ENCODE results near the gene LYPD3. TPM values are rescaled to one million over a fixed set of nuclear protein-coding genes. Genes with fewer than 3 reads are reported as not detected.

The LYPD3 gene
- total RNA-seq, 1 donor from 2014 or later = not detected

DNA sequence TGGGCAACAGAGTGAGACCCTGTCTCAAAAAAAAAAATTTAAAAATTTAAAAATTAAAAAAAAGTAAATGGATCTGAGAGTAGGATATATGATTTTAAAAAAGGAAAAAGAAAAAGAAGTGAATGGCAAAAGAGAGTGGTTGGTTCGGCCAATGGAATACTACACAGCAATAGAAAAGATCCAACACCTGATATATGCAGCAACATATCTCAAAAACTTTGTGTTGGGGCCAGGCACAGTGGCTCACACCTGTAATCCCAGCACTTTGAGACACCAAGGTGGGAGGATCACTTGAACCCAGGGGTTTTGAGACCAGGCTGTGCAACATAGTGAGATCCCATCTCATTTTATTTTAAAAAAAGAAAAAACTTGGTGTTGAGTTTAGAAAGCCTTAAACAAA is 1.4 kb upstream of the LYPD3 start:
- peaks cover 17% of the 10 kb centered on the region for H3K4me1 Mint-ChIP-seq
- no peak for ATAC-seq (ENCODE audit: low read depth)
- H3K27me3 Mint-ChIP-seq = peaks cover 7% of the 10 kb centered on the region
- intact Hi-C loops (cut with micrococcal nuclease) = no loop called here
- no peaks in the 10 kb centered on the region for H3K9me3 Mint-ChIP-seq
- CTCF ChIA-PET = interaction anchor here (1.0 kb wide), 1 partner anchor 20 kb away, joined by 3 read pairs; no protein-coding TSS in a partner anchor
- H3K4me3 Mint-ChIP-seq = no peak overlapping the region
- H3K27ac Mint-ChIP-seq = no peak overlapping the region
- TF ChIP-seq, protein P1, sequence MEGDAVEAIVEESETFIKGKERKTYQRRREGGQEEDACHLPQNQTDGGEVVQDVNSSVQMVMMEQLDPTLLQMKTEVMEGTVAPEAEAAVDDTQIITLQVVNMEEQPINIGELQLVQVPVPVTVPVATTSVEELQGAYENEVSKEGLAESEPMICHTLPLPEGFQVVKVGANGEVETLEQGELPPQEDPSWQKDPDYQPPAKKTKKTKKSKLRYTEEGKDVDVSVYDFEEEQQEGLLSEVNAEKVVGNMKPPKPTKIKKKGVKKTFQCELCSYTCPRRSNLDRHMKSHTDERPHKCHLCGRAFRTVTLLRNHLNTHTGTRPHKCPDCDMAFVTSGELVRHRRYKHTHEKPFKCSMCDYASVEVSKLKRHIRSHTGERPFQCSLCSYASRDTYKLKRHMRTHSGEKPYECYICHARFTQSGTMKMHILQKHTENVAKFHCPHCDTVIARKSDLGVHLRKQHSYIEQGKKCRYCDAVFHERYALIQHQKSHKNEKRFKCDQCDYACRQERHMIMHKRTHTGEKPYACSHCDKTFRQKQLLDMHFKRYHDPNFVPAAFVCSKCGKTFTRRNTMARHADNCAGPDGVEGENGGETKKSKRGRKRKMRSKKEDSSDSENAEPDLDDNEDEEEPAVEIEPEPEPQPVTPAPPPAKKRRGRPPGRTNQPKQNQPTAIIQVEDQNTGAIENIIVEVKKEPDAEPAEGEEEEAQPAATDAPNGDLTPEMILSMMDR (IDR thresholded peaks at IDR 0.05) = no peak
- no peaks in the 10 kb centered on the region for H3K36me3 Mint-ChIP-seq (ENCODE audit: low read depth)
- POLR2A ChIA-PET = no interaction called here
- DNase-seq = no peak

DNA sequence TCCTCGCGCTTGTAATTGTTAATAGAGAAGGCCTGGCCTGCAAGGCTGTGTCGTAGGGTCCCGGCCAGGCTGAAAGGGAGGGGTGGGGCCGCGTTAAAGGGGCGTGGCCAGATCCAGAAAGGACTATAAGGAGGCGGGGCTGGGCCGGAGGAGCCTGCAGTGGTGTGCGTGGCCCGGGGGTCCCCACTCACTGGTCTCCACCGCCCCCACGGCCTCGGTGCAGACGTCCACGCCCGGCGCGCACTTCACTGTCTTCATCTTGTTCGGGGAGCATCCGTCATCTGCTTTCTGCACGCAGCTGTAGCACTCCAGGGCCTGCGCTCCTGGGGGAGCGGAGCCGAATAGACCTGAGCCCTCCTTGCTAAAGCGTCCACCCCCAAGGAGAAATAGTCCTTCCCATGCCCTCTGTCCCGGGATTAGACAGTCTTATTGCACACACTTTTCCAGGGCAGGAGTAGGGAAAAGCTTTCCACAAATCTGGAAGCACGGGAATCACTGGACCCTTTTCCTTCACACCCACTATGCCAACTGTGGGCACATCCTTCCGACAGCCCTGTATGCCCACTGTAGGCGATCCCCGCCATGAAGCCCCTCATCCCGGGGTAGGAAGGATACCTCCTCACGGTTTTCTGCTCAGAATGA is 1.2 kb downstream of the LYPD3 start:
- peaks cover 10% of the 10 kb centered on the region for H3K27me3 Mint-ChIP-seq
- POLR2A ChIA-PET = interaction anchor here (0.5 to 2.8 kb wide), 11 partner anchors 10 to 314 kb away, joined by 3 to 49 read pairs (median 5); partner anchors contain the start of genes PHLDB3, ZNF575 and ZNF576
- H3K9me3 Mint-ChIP-seq = no peaks in the 10 kb centered on the region
- TF ChIP-seq, protein P1 (IDR thresholded peaks at IDR 0.05) = no peak
- H3K4me3 Mint-ChIP-seq = peak overlapping the region; percentile 92
- peak; percentile 23 for ATAC-seq (ENCODE audit: low read depth)
- H3K4me1 Mint-ChIP-seq = peaks cover 17% of the 10 kb centered on the region
- intact Hi-C loops (cut with micrococcal nuclease) = loop anchor here (1.0 kb wide), 1 partner anchor 204 kb away; no protein-coding TSS in a partner anchor
- H3K36me3 Mint-ChIP-seq (ENCODE audit: low read depth) = no peaks in the 10 kb centered on the region
- CTCF ChIA-PET = interaction anchor here (1.1 to 3.2 kb wide), 5 partner anchors 17 to 345 kb away, joined by 3 to 21 read pairs (median 4); partner anchors contain the start of gene ZNF575
- peak overlapping the region; percentile 88 for H3K27ac Mint-ChIP-seq
- peak; percentile 70 for DNase-seq

DNA sequence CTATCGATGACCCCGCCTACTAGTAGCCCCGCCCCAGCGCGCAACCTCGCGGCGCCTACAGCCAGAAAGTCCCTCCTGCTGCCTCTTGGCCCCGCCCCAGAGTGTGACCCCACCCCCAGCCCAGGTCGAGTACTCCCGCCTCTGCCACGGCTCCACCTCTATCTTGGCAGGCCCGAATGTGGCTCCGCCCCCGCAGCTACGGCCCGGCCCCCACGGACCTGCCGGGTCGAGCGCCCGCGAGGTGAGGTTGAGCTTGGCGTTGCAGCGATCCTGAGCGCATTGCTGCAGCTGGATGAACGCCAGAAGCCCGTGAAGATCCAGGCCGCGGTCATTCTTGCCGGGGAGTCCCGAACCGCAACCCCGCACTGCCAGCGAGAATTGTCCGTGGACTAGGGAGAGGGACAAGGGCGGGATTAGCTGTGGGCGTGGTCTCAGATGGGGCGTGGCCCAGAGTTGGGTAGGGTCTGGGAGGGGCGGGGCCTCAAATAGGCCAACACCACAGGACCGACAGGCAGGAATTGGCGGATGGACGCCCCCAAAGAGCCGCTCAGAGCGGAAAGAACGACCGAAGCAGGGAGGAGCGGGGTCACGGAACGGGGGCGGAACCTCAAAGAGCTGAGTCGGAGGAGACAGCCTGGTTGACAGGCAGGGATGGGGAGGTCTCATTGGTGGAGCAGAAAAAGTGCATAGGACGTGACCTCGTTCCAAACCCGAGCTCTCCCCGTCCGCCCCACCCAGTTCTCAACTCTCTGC is 1.9 kb downstream of the LYPD3 start:
- peaks cover 10% of the 10 kb centered on the region for H3K27me3 Mint-ChIP-seq
- H3K4me3 Mint-ChIP-seq = peak overlapping the region; percentile 92
- H3K9me3 Mint-ChIP-seq = no peaks in the 10 kb centered on the region
- peaks cover 17% of the 10 kb centered on the region for H3K4me1 Mint-ChIP-seq
- ATAC-seq (ENCODE audit: low read depth) (peak; percentile 94), DNase-seq (peak; percentile 95)
- TF ChIP-seq, protein P1 (IDR thresholded peaks at IDR 0.05) = no peak
- peak overlapping the region; percentile 88 for H3K27ac Mint-ChIP-seq
- ChIA-PET POLR2A (interaction anchor here (0.5 to 2.8 kb wide), 14 partner anchors 10 to 1193 kb away, joined by 3 to 49 read pairs (median 4); partner anchors contain the start of genes PHLDB3, ZNF575 and ZNF576), CTCF (interaction anchor here (1.0 to 3.2 kb wide), 7 partner anchors 17 to 346 kb away, joined by 3 to 21 read pairs (median 4); partner anchors contain the start of genes PHLDB3 and ZNF575)
- H3K36me3 Mint-ChIP-seq (ENCODE audit: low read depth) = no peaks in the 10 kb centered on the region
- intact Hi-C loops (cut with micrococcal nuclease) = loop anchor here (1.0 kb wide), 7 partner anchors 12 to 205 kb away; partner anchors contain the start of genes PHLDB3 and ZNF575

DNA sequence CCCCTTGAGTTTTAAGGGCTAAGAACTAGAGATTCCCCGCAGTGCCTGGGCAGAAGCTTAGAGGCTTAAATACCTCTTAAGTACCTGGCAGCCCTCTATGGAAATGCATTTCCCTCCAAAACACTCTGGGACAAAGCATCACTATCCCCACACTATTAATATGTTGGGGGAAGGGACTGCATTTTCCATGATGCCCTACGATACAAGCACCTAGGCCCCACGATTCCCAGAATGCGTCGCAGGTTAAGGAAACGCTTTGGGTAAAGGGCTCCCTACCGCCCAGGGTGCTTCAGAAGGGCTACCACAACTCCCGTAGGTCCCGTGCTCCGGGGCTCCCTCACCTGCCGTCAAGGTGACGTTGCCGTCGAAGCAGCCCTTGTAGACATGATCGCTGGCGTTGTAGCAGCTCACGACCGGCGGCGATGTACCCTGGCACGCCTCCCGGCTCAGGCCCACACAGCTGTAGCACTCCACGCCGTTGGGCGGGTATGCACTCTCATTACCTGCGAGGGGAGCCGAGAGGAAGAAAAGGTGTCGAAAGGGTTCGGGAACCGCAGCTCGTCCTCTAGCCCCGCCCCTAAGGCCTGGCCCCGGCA is 2.5 kb downstream of the LYPD3 start:
- intact Hi-C loops (cut with micrococcal nuclease) = loop anchor here (1.0 kb wide), 6 partner anchors 12 to 132 kb away; partner anchors contain the start of genes PHLDB3 and ZNF575
- H3K36me3 Mint-ChIP-seq (ENCODE audit: low read depth) = no peaks in the 10 kb centered on the region
- POLR2A ChIA-PET = interaction anchor here (0.6 to 2.8 kb wide), 11 partner anchors 11 to 316 kb away, joined by 3 to 49 read pairs (median 5); partner anchors contain the start of genes PHLDB3, ZNF575 and ZNF576
- DNase-seq (no peak), ATAC-seq (ENCODE audit: low read depth) (no peak)
- peaks cover 10% of the 10 kb centered on the region for H3K27me3 Mint-ChIP-seq
- TF ChIP-seq, protein P1 (IDR thresholded peaks at IDR 0.05) = no peak
- H3K4me1 Mint-ChIP-seq = peaks cover 17% of the 10 kb centered on the region
- H3K9me3 Mint-ChIP-seq = no peaks in the 10 kb centered on the region
- H3K27ac Mint-ChIP-seq = peak overlapping the region; percentile 88
- CTCF ChIA-PET = interaction anchor here (1.0 to 3.2 kb wide), 6 partner anchors 16 to 347 kb away, joined by 3 to 21 read pairs (median 4); partner anchors contain the start of genes PHLDB3 and ZNF575
- peak overlapping the region; percentile 92 for H3K4me3 Mint-ChIP-seq
